Putamen (tissue), 1 donor: ENCODE measurements around the gene CDK5R1.
"Not testable (repeated sequence)": the region's sequence is repeated elsewhere in the genome, so short reads cannot be mapped to it uniquely, and the experiment has no call there.

ENCODE experiments used
- DNase-seq: peaks from one replicate; pipeline ENCODE4 v3.0.0-alpha.2; 2016; ENCODE audit warnings: low spot score

Gene CDK5R1

DNA sequence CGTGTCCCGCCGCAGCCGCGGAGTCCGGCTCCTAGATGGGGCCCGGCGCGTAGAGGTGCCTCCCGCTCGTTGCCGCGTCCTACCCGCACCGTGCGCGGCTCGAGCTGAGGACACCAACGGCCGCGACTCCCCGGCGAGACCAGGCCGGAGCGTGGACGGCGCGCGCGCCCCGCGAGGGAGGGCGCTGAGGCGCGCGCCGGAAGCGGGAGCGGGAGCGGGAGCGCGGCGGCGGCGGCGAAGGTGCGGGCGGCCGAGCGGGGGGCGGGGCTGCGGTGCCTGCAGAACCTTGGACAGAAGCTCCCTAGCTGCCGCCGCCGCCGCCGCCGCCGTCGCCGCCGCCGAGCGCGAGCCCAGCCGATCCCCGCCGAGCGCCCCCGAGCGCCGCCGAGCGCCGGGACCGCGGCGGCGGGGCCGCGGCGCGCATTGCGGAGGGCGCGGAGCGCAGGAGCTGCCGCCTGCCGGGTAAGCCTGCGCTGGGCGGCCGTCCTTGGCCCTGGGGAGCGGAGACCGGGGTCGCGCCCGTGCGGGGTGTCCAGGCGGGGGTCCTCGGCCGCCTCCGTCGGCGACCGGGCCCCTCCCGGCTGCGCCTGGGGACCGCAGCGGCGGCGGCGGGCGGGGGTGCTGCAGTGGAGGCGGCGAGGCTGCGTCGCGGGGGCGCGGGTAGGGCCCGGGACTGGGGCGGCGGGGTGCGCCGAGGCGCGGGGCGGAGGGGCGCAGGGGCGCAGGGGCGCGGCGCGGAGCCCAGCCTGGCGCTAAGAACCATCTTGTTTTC is at the start of gene CDK5R1:
Gene CDK5R1, plus strand, starts transcription at position 293 of the 772 bp plus-strand sequence. CDS start 628 bp downstream, outside the sequence.
- peak; percentile 75 for DNase-seq

DNA sequence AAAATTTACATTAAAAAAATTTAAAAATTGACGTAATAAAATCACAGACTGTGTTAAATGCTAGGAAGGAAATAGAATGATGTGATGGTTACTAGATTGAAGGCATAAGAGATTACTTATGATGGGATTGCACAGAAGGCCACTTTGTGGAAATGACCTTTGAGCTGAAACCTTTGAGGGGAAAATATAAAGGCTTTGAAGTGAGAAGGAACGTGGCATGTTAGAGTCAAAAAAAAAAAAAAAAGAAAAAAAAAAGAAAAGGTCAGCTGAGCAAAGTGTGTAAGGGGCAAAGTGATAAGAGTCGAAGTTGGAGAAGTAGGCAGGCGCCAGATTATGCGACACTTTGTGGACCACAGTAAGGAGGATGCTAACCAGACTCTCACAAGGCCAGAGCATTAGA is 46.1 kb upstream of the CDK5R1 start:
- DNase-seq: no peak

DNA sequence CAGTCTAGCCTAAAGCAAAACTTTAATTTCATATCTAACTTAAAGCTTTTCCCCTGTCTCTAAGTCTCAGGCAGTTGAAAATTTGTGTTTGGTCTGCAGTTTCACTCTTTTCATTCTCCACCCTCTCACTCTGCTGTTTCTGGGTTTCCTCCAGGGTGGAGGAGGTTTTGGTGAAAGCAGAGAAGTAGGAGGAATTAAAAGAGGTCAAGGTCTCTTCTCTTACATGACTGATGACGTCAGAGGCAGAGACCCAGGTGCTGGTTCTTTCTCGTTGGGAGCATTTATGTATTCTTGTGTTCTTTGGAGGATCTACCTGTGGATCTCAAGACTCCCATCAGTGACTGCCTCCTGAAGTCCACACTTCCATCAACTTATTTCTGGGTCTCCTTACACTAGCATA is 44.9 kb upstream of the CDK5R1 start:
- no peak for DNase-seq

DNA sequence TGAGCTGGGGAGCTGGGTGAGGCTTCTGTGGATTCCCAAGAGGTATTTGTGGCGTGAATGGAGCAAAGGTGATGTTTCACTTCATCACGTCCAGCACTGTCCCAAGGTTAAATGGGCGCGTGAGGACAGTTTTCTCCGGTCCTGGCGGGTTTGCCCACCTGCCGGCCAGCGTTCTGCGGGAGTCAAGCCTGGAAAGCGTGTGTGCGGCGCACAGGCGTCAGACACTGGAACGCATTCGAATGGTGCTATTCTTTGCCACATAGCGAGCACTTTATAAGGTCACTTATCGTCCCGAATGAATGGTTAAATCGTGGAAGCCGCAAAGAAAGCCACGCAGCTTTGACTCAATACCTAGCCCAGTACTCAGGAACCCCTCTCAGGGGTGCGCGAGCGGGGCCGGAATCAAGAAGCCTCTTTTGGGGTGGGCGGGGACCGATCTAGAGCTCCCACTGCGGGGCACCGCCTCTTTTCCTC is 42.9 kb upstream of the CDK5R1 start:
- DNase-seq: no peak

DNA sequence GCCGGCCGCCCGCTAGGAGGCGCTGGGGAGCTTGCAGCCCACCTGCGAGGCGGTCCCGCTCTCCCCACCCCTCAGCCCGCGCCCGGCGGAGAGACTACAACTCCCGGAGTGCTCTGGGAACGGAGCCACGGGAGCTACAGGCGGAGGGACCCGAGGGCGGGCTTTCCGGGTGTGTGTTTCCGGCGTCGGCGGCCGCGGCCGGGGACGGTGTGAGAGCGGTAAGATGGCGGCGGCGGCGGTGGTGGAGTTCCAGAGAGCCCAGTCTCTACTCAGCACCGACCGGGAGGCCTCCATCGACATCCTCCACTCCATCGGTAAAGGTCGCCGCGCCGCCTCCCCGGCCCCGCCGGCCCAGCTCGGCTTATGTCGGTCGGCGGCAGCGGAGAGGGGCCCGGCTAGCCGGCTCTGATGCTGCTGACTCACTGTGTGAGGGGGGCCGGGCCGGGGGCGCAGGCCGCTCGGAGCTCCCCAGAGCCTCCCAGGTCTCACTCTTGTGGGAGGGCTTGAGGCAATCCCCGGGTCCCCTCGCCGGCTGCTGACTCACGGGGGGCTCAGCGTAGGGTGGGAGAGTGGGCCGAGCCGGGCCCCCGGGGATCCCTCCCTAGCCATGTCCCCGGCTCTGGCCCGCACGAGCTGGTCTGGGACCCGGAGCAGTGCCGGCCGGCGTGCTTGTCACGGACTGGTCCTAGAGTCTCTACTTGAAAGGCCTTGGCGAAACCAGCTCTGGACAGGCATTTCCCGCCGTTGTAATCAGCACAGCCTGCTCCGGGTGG is 42.3 kb upstream of the CDK5R1 start, which contains the start of gene PSMD11:
Gene PSMD11, plus strand, starts transcription at position 210 of the 773 bp plus-strand sequence. Its CDS starts 14 bp downstream, at position 224.
- peak; percentile 95 for DNase-seq

DNA sequence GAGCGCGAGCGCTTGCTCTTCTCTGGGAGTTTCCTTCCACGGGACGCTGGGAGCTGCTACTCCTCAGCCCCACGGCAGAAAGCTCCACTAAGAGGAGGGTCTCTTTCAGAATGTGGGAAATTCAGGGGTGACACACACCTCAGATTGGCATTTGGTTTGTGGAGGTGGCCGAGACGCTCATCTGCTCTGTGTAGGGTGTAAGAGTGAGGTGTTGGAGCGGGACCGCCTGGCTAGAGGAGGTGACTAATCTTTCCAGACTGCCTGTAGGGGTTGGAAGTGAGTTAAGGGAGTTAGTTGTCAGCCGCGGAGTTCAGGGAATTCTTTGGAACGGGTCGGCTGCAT is 41.7 kb upstream of the CDK5R1 start:
- DNase-seq: peak; percentile 27

DNA sequence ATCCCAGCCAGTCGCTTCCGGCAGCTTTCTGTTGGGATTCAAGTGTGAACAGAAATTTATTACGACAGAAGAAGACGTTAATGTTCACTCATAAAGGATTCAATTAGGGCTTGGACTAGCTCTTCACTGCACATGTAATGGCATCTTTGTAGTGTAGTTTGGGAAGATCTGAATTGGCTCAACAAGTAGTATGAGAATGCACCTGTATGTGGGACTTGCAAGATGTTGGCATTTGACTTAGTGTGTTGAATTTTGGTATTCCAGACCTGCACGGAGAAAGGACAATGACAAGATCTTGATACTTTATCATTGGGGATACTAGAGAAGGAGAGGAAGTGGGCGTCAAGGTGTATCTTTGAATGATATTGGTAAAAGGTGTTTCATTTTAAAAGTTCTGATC is 41.3 kb upstream of the CDK5R1 start:
- DNase-seq: no peak

DNA sequence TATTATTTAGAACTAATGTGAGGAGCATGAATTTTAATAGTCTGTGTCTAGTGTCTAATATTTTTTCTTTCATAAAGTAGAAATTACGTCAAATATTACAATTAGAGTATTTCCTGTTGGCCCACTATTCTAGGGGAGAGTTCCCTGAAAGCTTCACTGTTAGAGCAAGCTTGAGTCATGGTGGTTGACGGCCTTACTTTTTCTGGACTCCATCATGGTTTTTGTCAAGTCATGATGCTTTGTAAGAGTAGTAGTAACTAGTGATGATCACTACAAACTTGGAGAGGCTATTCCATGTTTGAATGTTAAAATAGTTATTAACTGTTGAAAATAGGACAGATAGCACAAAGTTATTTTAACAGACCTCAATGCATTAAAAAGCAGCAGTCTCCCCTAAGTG is 40.8 kb upstream of the CDK5R1 start:
- no peak for DNase-seq

DNA sequence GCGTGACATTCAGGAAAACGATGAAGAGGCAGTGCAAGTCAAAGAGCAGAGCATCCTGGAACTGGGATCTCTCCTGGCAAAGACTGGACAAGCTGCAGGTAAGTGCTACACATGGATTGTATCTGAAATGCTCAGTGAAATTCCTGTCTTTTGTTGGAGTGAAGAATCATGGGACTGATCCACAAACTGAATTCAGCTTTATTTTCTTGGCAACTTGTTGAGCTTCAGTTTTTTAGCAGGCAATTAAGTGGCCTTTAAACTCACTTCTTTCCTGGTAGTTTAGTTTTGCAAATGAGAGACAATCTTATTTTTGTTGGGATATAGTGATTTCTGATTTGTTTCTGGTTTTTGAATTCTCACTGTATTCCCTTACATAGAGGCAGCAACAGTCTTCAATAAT is 39.8 kb upstream of the CDK5R1 start:
- DNase-seq: no peak

DNA sequence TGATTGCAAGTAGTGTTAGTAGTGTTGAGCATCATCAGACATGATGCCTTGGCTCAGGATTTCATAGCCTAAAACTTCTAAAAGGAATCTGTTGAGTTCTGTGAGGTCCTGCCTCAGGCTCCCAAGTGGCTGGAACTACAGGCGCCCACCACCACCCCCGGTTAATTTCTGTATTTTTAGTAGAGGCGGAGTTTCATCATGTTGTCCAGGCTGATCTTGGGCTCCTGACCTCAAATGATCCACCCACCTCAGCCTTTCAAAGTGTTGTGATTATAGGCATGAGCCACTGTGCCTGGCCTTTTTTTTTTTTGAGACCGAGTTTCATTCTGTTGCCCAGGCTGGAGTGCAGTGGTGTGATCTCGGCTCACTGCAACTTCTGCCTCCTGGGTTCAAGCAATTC is 36.8 kb upstream of the CDK5R1 start:
- no peak for DNase-seq

DNA sequence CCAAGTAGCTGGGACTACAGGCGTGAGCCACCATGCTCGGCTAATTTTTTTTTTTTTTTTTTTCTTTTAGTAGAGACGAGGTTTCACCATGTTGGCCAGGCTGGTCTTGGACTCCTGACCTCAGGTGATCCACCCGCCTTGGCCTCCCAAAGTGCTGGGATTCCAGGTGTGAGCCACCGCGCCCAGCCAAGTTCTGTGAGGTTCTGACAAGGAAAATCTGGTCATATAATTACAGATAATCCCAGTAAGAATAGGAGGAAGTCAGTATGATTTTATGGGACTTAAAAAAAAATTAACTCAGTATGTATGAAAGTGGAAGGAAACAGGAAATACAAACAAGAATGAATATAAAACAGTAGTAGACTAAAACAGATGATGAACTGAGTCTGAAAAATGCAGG is 36.4 kb upstream of the CDK5R1 start:
- DNase-seq: not testable (repeated sequence)

DNA sequence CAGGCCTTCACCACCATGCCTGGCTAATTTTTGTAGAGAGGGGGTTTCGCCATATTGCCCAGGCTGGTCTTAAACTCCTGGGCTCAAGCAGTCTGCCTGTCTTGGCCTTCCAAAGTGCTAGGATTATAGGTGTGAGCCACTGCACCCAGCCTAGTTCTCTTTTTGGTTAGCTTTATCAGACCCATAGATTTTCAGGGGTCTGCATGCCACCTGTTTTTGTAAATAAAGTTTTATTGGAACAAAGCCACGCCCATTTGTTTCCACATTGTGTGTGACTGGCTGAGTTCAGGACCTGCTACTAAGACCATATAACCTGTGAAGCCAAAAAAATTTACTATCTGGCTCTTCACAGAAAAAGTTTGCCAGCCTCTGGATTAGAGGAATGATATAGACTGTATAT is 34.9 kb upstream of the CDK5R1 start:
- DNase-seq: no peak

DNA sequence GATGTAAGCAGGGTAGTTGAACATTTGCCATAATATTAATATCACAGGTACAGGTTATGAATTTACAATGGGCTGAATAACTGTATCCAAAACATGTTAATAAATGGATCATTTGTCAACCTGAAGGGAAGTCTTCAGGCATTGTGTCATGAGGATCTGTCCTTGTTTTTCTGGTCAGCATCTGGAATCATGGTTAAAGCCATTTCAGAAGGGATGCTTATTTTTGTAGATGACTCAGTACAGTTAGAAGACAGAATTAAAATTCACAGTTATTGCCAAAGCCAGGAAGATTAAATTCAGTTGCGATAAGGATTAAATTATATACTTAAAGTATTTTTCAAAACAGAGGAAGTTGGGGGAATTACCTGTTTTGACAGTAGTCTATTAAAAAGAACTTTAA is 34.5 kb upstream of the CDK5R1 start:
- DNase-seq: no peak

DNA sequence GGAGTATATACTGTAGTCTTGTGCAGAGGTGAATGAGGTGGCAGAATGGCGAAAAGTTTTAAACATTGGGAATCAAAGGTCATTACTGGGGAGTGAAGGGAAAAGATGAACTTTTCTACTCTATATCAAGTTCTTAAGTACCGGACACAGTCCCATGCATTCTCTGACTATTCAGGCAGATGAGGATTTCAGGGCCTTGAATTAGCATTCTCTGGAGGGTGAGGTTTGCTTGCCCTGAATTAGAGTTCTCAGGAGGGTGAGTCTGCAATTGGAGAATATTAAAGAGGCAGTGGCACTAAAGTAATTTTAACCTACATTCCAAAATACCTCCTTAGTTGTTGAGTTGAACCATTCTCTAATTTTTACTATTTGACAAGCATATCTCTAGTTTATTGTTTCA is 33.4 kb upstream of the CDK5R1 start:
- no peak for DNase-seq

DNA sequence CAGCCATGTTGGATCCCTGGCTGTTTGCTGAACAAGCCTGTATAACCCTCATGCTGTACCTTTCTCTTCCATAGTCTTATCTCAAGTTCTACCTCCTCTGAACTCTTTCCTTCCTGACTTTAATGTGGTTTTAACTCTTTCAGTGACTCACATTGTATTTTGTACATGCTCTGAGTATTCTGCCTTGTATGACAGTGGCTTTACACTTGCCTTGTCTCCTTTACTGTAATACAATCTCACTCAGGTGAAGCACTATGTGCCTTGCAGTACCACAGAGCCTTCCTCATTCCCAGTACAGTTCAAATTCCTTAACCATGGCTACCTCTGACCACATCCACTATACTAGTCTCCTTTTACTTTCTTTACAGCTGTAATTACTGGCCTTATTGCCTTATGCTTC is 28.4 kb upstream of the CDK5R1 start:
- no peak for DNase-seq

DNA sequence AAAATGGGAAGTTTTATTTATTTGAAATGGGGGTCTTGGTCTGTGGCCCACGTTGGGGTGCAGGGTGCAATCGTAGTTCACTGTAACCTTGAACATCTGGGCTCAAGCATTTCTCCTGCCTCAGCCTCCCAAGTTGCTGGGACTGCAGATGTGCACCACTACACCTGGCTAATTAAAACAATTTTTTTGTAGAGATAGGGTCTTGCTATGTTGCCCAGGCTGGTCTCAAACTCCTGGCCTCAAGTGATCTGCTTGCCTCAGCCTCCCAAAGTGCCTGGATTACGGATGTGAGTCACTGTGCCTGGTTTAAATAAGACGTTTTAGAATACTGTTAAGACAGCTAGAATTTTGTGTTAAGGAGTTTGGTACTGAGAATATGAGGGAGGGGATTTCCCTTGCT is 26.7 kb upstream of the CDK5R1 start:
- DNase-seq: no peak

DNA sequence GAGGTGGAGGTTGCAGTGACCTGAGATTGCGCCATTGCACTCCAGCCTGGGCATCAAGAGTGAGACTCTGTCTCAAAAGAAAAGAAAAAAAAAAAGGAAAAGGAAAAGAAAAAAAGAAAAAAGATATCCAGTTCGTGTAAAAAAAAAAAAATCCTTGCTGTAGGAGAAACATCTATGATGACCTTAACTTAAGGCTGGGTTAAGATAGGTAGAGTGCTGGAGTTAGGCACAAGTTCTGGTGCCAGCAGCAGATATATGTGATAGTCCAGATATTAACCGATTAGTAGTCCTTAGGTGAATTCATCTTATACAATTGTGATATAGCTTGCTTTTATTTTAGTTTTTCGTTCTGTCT is 25.3 kb upstream of the CDK5R1 start:
- DNase-seq: no peak

DNA sequence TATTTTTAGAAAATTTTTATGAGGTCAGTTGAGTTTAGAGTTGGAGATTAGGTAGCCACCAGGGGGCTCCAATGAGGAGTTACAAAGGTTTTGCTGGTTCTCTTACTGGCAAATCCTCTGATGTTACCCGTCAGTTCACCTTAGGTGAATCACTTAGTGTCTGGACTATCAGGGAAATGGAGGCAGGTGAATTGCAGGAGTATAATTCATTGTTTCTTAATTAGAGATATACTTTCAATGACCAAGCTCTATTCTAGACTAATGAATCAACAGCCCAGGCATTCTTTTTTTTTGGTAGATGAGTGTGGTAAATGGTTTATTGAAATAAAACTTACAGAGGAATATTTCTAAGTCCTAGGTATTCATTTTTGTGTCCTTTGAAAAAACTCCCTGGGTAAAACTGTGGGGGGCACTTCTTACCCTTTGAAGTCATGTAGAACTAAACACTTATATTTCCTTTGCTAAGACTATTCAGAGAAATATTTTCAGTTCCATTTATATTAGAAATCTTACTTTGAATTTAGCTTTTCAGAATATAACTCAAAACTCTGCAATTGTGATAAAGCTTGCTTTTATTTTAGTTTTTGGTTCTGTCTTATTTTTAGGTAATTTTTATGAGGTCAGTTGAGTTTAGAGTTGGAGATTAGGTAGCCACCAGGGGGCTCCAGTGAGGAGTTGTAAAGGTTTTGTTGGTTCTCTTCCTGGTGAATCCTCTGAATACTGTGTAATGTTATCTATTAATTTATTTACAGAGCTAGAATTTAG is 24.8 kb upstream of the CDK5R1 start:
- DNase-seq: no peak

DNA sequence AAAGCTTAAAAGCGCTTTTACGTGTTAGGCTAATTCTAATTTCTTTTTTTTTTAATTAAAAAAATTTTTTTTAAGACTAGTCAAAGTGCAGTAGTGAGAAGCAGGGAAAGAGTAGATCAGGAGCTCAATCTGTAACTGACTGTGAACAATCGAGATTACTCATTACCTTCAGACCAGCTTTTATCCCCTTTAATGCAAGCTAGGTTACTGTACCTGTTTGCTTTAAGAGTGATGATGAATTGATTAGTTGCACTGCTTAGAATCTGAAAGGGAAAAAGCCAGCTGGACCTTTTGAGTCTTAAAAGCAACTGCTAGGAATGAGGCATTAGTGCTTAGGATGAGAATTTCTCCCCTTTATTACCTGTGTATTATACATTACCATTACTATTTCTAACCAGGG is 23.5 kb upstream of the CDK5R1 start:
- no peak for DNase-seq

DNA sequence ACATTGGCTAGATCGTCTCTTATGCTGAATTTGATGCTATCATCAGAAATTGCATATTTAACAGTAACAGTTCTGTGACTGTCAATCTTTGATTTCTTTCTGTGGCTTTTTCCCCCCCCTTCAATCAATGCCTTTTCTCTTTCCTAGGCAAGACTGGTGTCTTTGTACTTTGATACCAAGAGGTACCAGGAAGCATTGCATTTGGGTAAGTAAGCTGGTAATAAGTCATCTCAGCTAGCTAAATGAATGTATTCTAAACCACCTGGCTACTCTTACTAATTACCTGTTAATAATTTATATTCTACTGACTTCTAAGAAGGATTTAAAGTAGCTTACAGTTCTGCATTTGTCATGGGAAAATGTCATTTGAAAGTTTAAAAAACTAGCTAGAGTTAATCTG is 22.4 kb upstream of the CDK5R1 start:
- no peak for DNase-seq

DNA sequence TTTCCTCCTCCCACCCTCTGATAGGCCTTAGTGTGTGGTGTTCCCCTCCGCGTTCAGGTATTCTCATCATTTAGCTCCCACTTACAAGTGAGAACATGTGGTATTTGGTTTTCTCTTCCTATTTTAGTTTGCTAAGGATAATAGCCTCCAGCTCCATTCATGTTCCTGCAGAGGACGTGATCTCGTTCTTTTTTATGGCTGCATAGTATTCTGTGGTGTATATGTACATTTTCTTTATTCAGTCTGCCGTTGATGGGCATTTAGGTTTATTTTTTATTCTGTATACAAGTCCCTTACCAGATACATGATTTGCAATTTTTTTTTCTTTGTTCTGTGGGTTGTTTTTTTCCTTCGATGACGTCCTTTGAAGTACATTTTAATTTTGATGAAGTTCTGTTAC is 18.8 kb upstream of the CDK5R1 start:
- no peak for DNase-seq

DNA sequence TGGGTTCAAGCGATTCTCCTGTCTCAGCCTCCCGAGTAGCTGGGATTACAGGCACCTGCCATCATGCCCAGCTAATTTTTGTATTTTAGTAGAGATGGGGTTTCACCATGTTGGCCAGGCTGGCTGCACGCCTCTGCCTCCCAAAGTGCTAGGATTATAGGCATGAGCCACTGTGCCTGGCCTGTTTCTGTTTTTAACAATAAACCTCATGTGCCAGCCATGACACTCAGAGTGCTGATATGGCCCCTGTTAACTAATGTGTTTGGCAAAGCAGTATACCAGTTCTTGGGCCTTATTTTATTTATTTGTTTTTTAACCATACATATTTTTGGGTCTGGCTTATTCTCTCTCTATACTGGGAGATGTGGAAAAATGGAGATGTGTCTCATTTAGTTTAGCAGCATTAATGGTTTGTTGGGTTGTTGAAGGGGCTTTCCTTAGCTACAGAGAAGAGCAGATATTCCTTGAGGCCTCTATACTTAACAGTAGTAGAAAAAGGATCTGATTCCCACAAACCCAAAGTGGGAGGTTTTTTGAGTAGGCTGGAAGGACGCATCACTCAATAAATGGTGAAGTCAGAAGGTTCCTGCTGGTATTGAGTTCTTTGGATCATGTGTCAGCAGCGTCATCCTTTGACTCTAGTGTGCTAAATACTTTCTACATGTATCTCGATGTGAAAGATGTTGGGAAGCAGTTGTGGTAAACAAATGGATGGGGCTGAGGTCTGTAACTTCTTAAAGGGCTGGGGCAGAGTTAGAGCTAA is 16.2 kb upstream of the CDK5R1 start:
- DNase-seq: no peak
